KOPT-K1 (cell line): ENCODE results near the gene SUPT3H.
A peak's percentile ranks its signal among the peaks of the same experiment; 100 is the strongest.

ENCODE experiments used
- H3K27ac ChIP-seq: fragments of 200-600 bp; sonication (generic); 2 replicates; pipeline ENCODE4 v1.5.1; 2016; ENCODE audit warnings: antibody characterized with exemption, mild to moderate bottlenecking, low read depth, low read length; ENCODE audit not compliant: poor library complexity, severe bottlenecking
- H3K36me3 ChIP-seq: fragments of 200-600 bp; sonication (generic); 2 replicates; pipeline ENCODE4 v1.5.1; 2017; ENCODE audit warnings: antibody characterized with exemption, mild to moderate bottlenecking, low read length, moderate library complexity; ENCODE audit not compliant: insufficient read depth
- H3K9me3 ChIP-seq: fragments of 200-600 bp; sonication (generic); 2 replicates; pipeline ENCODE4 v1.5.1; 2017; ENCODE audit warnings: antibody characterized with exemption, low read length, mild to moderate bottlenecking; ENCODE audit not compliant: insufficient read depth, poor library complexity, severe bottlenecking

Gene SUPT3H

GRCh38 chr6:44942201-44942600 is 435.5 kb downstream of the SUPT3H start:
- no peaks in the 10 kb centered on the region for H3K36me3 ChIP-seq
- H3K9me3 ChIP-seq, result peaks cover 52% of the 10 kb centered on the region
- no peak overlapping the region for H3K27ac ChIP-seq

GRCh38 chr6:44940367-44940766 is 437.4 kb downstream of the SUPT3H start:
- H3K9me3 ChIP-seq, result peaks cover 33% of the 10 kb centered on the region
- no peaks in the 10 kb centered on the region for H3K36me3 ChIP-seq
- no peak overlapping the region for H3K27ac ChIP-seq

GRCh38 chr6:44935693-44936300 is 441.9 kb downstream of the SUPT3H start:
- no peaks in the 10 kb centered on the region for H3K36me3 ChIP-seq
- H3K27ac ChIP-seq, result peak overlapping the region; percentile 56
- H3K9me3 ChIP-seq, result peaks cover 8% of the 10 kb centered on the region

GRCh38 chr6:44933108-44933507 is 444.6 kb downstream of the SUPT3H start:
- peak overlapping the region; percentile 92 for H3K27ac ChIP-seq
- no peaks in the 10 kb centered on the region for H3K36me3 ChIP-seq

DNA sequence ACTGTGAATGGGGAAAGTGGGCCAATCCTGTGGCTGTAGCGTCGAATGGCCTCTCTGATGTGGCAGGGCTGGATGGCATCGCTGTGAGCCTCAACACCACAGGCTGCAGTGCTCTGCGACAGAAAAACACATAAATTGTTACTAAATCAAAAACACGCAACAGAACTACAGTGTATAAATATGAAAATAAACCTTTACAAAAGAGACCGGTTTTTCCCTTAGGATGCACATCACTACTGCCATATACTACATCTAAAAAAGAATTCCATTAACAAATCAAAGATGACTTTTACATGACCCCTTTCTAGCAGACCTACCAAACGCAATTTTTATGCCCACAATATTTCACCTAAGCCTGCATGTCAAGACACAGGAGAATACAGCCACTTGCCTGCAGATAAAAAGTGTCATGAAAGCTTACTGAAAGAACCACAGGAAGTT is 445.1 kb downstream of the SUPT3H start:
- no peaks in the 10 kb centered on the region for H3K9me3 ChIP-seq
- H3K36me3 ChIP-seq, result no peaks in the 10 kb centered on the region
- H3K27ac ChIP-seq, result peak overlapping the region; percentile 92

More at GRCh38 chr6:44933108-44933507, 444.6 kb downstream of the SUPT3H start:
- no peaks in the 10 kb centered on the region for H3K9me3 ChIP-seq

GRCh38 chr6:44931385-44931784 is 446.3 kb downstream of the SUPT3H start:
- Histone ChIP-seq H3K27ac (peak overlapping the region; percentile 92), H3K36me3 (no peaks in the 10 kb centered on the region), H3K9me3 (no peaks in the 10 kb centered on the region)

- H3K27ac ChIP-seq, result no peak overlapping the region
- no peaks in the 10 kb centered on the region for H3K36me3 ChIP-seq
- no peaks in the 10 kb centered on the region for H3K9me3 ChIP-seq
Measured at GRCh38 chr6:44926556-44926955, 451.2 kb downstream of the SUPT3H start.

GRCh38 chr6:44925100-44925739 is 452.5 kb downstream of the SUPT3H start:
- H3K27ac ChIP-seq, result no peak overlapping the region

DNA sequence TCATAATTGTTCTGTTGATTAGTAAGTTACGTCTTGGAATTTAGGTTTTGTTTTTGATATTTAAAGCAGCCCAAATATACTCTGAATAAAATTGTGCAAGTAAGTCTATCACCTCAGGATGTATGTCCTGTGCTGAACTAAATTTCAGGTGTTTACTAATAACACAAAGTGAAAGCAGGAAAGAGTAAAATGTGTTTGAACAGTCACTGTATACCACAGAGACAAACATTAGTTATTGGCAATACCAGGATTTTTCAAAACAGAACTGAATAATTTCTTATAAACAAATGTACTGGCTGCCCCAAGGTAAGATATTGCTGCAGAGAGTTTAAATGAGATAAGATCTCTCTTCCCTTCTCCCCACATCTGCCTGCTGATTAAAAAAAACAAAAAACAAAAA is 454.3 kb downstream of the SUPT3H start:
- Histone ChIP-seq H3K9me3 (no peaks in the 10 kb centered on the region), H3K27ac (no peak overlapping the region), H3K36me3 (no peaks in the 10 kb centered on the region)

More at GRCh38 chr6:44925100-44925739, 452.5 kb downstream of the SUPT3H start:
- Histone ChIP-seq H3K9me3 (no peaks in the 10 kb centered on the region), H3K36me3 (no peaks in the 10 kb centered on the region)

- Histone ChIP-seq H3K36me3 (no peaks in the 10 kb centered on the region), H3K9me3 (no peaks in the 10 kb centered on the region), H3K27ac (peak overlapping the region; percentile 20)
Measured at GRCh38 chr6:44921798-44922197, 455.9 kb downstream of the SUPT3H start.

GRCh38 chr6:44920952-44921491 is 456.7 kb downstream of the SUPT3H start:
- no peaks in the 10 kb centered on the region for H3K9me3 ChIP-seq
- H3K36me3 ChIP-seq, result no peaks in the 10 kb centered on the region
- peak overlapping the region; percentile 20 for H3K27ac ChIP-seq

DNA sequence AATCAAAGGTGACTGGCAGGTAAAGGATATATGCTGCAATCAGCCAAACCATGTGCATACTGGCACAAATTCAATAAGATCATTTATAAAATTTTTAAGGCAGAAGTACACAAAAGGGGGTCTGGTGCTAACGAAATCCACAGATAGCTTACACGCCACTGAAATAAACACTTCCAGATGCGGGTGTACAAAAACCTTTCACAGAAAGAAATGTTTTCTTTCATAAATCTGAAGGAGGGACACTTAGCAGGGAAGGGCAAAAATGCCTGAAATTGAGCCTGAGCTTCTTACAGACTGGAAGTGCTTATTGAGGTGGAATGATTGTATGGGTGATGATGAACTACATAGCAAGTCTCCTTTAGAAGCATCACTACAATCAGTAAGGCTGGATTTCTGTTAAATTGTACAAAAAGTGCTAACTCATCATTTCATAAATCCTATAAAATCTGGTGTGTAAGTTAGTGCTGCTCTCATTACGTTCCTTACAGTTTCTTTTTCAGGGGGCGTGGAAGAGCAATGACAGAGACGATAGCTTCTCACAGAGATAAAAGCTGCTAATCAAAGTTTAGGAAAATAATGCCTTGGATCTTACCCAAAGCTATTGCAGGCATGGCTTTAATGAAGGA is 458.9 kb downstream of the SUPT3H start:
- H3K27ac ChIP-seq, result no peak overlapping the region
- H3K9me3 ChIP-seq, result no peaks in the 10 kb centered on the region
- no peaks in the 10 kb centered on the region for H3K36me3 ChIP-seq

DNA sequence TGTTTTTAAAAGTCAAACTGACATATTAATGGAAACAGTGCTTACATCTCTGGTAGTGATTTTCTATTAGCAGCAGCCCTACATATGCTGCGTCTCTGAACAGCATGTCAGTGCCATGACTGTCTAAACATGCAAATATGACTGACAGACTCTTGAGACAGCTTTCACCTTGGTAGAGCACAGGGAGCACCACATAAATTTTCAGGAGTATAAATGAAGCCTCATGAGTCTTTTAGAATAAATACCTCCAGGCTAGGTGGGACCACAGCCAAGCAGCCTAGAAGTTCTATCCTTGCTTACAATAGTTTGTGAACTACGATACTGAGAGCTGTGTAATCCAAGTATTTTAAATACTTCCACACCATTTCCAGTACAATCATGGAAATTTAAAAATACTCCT is 460.3 kb downstream of the SUPT3H start:
- Histone ChIP-seq H3K36me3 (no peaks in the 10 kb centered on the region), H3K27ac (no peak overlapping the region), H3K9me3 (no peaks in the 10 kb centered on the region)

- H3K36me3 ChIP-seq, result no peaks in the 10 kb centered on the region
- H3K27ac ChIP-seq, result no peak overlapping the region
- H3K9me3 ChIP-seq, result no peaks in the 10 kb centered on the region
Measured at GRCh38 chr6:44915111-44915510, 462.6 kb downstream of the SUPT3H start.

DNA sequence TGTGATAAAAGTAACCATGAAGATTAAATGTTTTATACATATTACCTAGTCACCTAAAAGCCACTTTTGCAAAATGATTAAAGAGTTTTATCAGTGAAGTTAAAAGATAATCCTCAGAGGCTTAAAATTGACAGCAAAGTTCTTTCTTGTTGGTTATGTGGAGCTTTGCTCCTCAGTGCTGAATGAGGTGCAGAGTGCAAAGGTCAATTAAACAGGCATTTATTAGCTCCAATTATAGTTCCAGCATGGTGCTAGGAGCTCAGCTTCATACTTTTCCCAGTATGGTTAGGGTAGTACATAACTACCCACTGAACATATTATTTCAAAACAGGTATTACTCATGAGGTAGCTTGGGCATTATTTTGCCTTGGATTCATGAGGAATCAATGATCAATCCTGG is 463.6 kb downstream of the SUPT3H start:
- no peaks in the 10 kb centered on the region for H3K36me3 ChIP-seq
- H3K27ac ChIP-seq, result no peak overlapping the region
- no peaks in the 10 kb centered on the region for H3K9me3 ChIP-seq
